GM23338 (cell line): ENCODE results near the gene CARMIL1.

Source experiments
- CREB1 ChIP-seq: fragments of 250-450 bp; sonication (Bioruptor Pico); IDR thresholded peaks from 2 replicates; pipeline ENCODE4 v1.5.0; 2020; ENCODE audit warnings: low read depth, mild to moderate bottlenecking, moderate library complexity
- CTCF ChIP-seq, 2 experiments: fragments of 200-600 bp in 1 of 2; sonication (generic) in 1 of 2; conservative IDR thresholded peaks; 2 replicates each; pipeline versions ENCODE4 v1.5.1 to v1.6.1; 2016 to 2017; ENCODE audit warnings: antibody characterized with exemption in 2 of 2, low read depth in 2 of 2, mild to moderate bottlenecking in 2 of 2, moderate library complexity in 1 of 2
- ETS1 ChIP-seq: IDR thresholded peaks from 2 replicates; pipeline ENCODE4 v1.6.1; 2016; ENCODE audit warnings: antibody characterized with exemption
- EZH2 ChIP-seq: fragments of 200-600 bp; sonication (generic); IDR thresholded peaks from one replicate; pipeline ENCODE4 v1.8.0; 2017; ENCODE audit warnings: antibody characterized with exemption, mild to moderate bottlenecking, low read depth; ENCODE audit not compliant: unreplicated experiment
- EZH2phosphoT487 ChIP-seq: fragments of 200-600 bp; sonication (generic); IDR thresholded peaks from one replicate; pipeline ENCODE4 v1.8.1; 2018; ENCODE audit warnings: antibody characterized with exemption; ENCODE audit not compliant: unreplicated experiment
- JUNB ChIP-seq: IDR thresholded peaks from one replicate; pipeline ENCODE4 v1.6.1; 2016; ENCODE audit warnings: antibody characterized with exemption; ENCODE audit not compliant: unreplicated experiment
- POLR2AphosphoS5 ChIP-seq: IDR thresholded peaks from 2 replicates; pipeline ENCODE4 v1.6.1; 2016; ENCODE audit warnings: antibody characterized with exemption, low read depth
- REST ChIP-seq: IDR thresholded peaks from one replicate; pipeline ENCODE4 v1.6.1; 2018; ENCODE audit warnings: antibody characterized with exemption; ENCODE audit not compliant: unreplicated experiment
- STAT1 ChIP-seq: IDR thresholded peaks from one replicate; pipeline ENCODE4 v1.6.1; 2016; ENCODE audit warnings: antibody characterized with exemption; ENCODE audit not compliant: unreplicated experiment
- ZNF114 ChIP-seq: fragments of 250-450 bp; sonication (Bioruptor Pico); IDR thresholded peaks from 2 replicates; pipeline ENCODE4 v1.5.0; 2020; ENCODE audit warnings: mild to moderate bottlenecking, moderate library complexity
- ZNF331 ChIP-seq: fragments of 250-450 bp; sonication (Bioruptor Pico); IDR thresholded peaks from 2 replicates; pipeline ENCODE4 v1.5.0; 2020; ENCODE audit warnings: low read depth, mild to moderate bottlenecking, moderate library complexity
- ZNF462 ChIP-seq: fragments of 250-450 bp; sonication (Bioruptor Pico); IDR thresholded peaks from 2 replicates; pipeline ENCODE4 v1.5.0; 2020; ENCODE audit warnings: mild to moderate bottlenecking, moderate library complexity

- TF ChIP-seq CTCF (conservative IDR thresholded peaks at IDR 0.05; ENCODE audit: low read depth in 2 of 2) (no peak), EZH2 (no peak), POLR2AphosphoS5 (no peak), EZH2phosphoT487 (no peak), REST (no peak), ZNF462 (no peak), CREB1 (CRISPR knock-in tag) (no peak), ETS1 (no peak), ZNF331 (CRISPR knock-in tag) (no peak), JUNB (no peak), STAT1 (no peak), ZNF114 (CRISPR knock-in tag) (no peak)
These were observed 329.5 kb downstream of the CARMIL1 start for GRCh38 chr6:25608558-25609174.
